DMS53 (cell line): ENCODE data around the gene SPDYE17.
"Not testable (repeated sequence)": the region's sequence is repeated elsewhere in the genome, so short reads cannot be mapped to it uniquely, and the experiment has no call there.

ENCODE experiments used
- DNase-seq: peaks from one replicate; lab custom pipeline; 2025; lab: John Stamatoyannopoulos, UW

SPDYE17 gene

GRCh38 chr7:76972391-76972790, 59.8 kb downstream of the SPDYE17 start:
- not testable (repeated sequence) for DNase-seq
